Panc1 (cell line): Measurements from ENCODE around the gene DLG2. TPM values are rescaled to one million over a fixed set of nuclear protein-coding genes. Genes with fewer than 3 reads are reported as not detected.

Experiments used
- ATAC-seq: fragments of 200-7000 bp; cut with Tn5 transposase; 2 replicates; pipeline ENCODE4 v1.9.1; 2020; ENCODE audit warnings: mild to moderate bottlenecking, moderate library complexity
- BruUV-seq: library from RNA; stranded (reverse); fragments of 400-500 nt; replicated peaks from 2 replicates; lab custom pipeline; 2021; lab: Mats Ljungman, UMichigan
- CTCF ChIA-PET: fragments of 300-600 bp; sonication (Branson Sonifier 250); formaldehyde crosslinking; loops from one replicate; lab custom pipeline; 2022; ENCODE audit warnings: antibody characterized with exemption; lab: Charles Lee
- POLR2A ChIA-PET: fragments of 300-600 bp; sonication (Branson Sonifier 250); formaldehyde crosslinking; loops from one replicate; lab custom pipeline; 2022; ENCODE audit warnings: antibody characterized with exemption; lab: Charles Lee
- DNase-seq: peaks from one replicate; pipeline ENCODE4 v3.0.0-alpha.2; 2010; ENCODE audit warnings: low read depth, low spot score
- H3K27ac ChIP-seq: 2 replicates; pipeline ENCODE4 v1.5.1; 2011; ENCODE audit warnings: mild to moderate bottlenecking, low read length, inconsistent platforms
- H3K27me3 ChIP-seq: fragments of 200-500 bp; sonication (Bioruptor generic); 2 replicates; pipeline ENCODE4 v1.6.0; 2014; ENCODE audit warnings: low read length, inconsistent platforms; ENCODE audit not compliant: control insufficient read depth, insufficient read depth
- H3K36me3 ChIP-seq: fragments of 200-500 bp; sonication (Bioruptor generic); 2 replicates; pipeline ENCODE4 v1.5.1; 2014; ENCODE audit warnings: inconsistent platforms, mild to moderate bottlenecking, low read length, moderate library complexity; ENCODE audit not compliant: control insufficient read depth, insufficient read depth
- H3K4me1 ChIP-seq: 2 replicates; pipeline ENCODE4 v1.5.1; 2011; ENCODE audit warnings: inconsistent platforms, mild to moderate bottlenecking, low read length, moderate library complexity; ENCODE audit not compliant: control insufficient read depth, insufficient read depth
- H3K4me3 ChIP-seq, 2 experiments: 2 replicates each; pipeline ENCODE4 v1.5.1; 2011 to 2012; ENCODE audit warnings: low read depth in 2 of 2, low read length in 2 of 2, mild to moderate bottlenecking in 2 of 2, inconsistent platforms in 1 of 2, moderate library complexity in 1 of 2
- H3K9me3 ChIP-seq: fragments of 200-500 bp; sonication (Bioruptor generic); 2 replicates; pipeline ENCODE4 v1.5.1; 2014; ENCODE audit warnings: low read depth, mild to moderate bottlenecking, inconsistent platforms, low read length, moderate library complexity; ENCODE audit not compliant: control insufficient read depth, insufficient read depth
- CTCF ChIP-seq: fragments of 450-650 bp; IDR thresholded peaks from 2 replicates; pipeline ENCODE4 v1.5.1; 2017; ENCODE audit warnings: mild to moderate bottlenecking
- POLR2AphosphoS5 ChIP-seq: IDR thresholded peaks from 2 replicates; pipeline ENCODE4 v1.6.1; 2012; ENCODE audit warnings: mild to moderate bottlenecking, low read depth, low read length, moderate library complexity
- REST ChIP-seq, 2 experiments: IDR thresholded peaks; 2 replicates each; pipeline ENCODE4 v1.6.1; 2011 to 2012; ENCODE audit warnings: low read depth in 2 of 2, control low read depth in 1 of 2, low read length in 1 of 2, mild to moderate bottlenecking in 1 of 2, moderate library complexity in 1 of 2; ENCODE audit not compliant: insufficient read depth in 1 of 2
- SIN3A ChIP-seq: IDR thresholded peaks from 2 replicates; pipeline ENCODE4 v1.6.1; 2012; ENCODE audit warnings: low read depth, mild to moderate bottlenecking, low read length, moderate library complexity, borderline replicate concordance; ENCODE audit not compliant: insufficient read depth
- TCF7L2 ChIP-seq: IDR thresholded peaks from 2 replicates; pipeline ENCODE4 v1.6.1; 2011; ENCODE audit warnings: mild to moderate bottlenecking, low read depth, low read length, inconsistent platforms
- in situ Hi-C: cut with HindIII; loops from 2 replicates; pipeline ENCODE4 v1.10.0; 2016; ENCODE audit warnings: low sequenced_read_pairs, low pct_unique_long_range_greater_than_20kb
- intact Hi-C: fragments of 100-400 bp; cut with micrococcal nuclease; formaldehyde crosslinking; loops from one replicate; pipeline ENCODE4 v1.10.0; 2022; ENCODE audit not compliant: unreplicated experiment
- total RNA-seq: library from RNA; stranded (reverse); gene quantifications from one replicate; pipeline ENCODE4 v1.2.1, GENCODE V29; 2021; ENCODE audit not compliant: unreplicated experiment

Gene DLG2
- total RNA-seq, 1 experiment from 2014 or later: 4.2 TPM

GRCh38 chr11:83681031-83681781 is 1945.9 kb downstream of the DLG2 start:
- H3K27me3 ChIP-seq: peaks cover 29% of the 10 kb centered on the region
- no peak for TF ChIP-seq SIN3A
- no peak for TF ChIP-seq CTCF
- TF ChIP-seq REST (IDR thresholded peaks at IDR 0.05; ENCODE audit: insufficient read depth in 1 of 2, low read depth in 2 of 2, low read length in 1 of 2): no peak
- no peak for TF ChIP-seq POLR2AphosphoS5
- TF ChIP-seq TCF7L2: no peak
- H3K36me3 ChIP-seq: no peaks in the 10 kb centered on the region
- POLR2A ChIA-PET: no interaction called here
- H3K27ac ChIP-seq: no peak overlapping the region
- no peaks in the 10 kb centered on the region for H3K9me3 ChIP-seq
- no peak overlapping the region for H3K4me3 ChIP-seq
- no TSS peak for BruUV-seq
- ATAC-seq: no peak
- H3K4me1 ChIP-seq: no peaks in the 10 kb centered on the region
- no peak for DNase-seq
- intact Hi-C loops (no loop called here), in situ Hi-C loops (no loop called here)
- CTCF ChIA-PET: no interaction called here

GRCh38 chr11:83680321-83680720 is 1946.8 kb downstream of the DLG2 start:
- H3K4me1 ChIP-seq: no peaks in the 10 kb centered on the region
- H3K27ac ChIP-seq: no peak overlapping the region
- no peaks in the 10 kb centered on the region for H3K9me3 ChIP-seq
- DNase-seq (no peak), ATAC-seq (no peak)
- H3K36me3 ChIP-seq: no peaks in the 10 kb centered on the region
- POLR2A ChIA-PET: no interaction called here
- no TSS peak for BruUV-seq
- CTCF ChIA-PET: interaction anchor here (0.5 kb wide), 1 partner anchor 387 kb away, joined by 3 read pairs; no protein-coding TSS in a partner anchor
- TF ChIP-seq SIN3A (no peak), TCF7L2 (no peak), CTCF (no peak), POLR2AphosphoS5 (no peak)
- H3K27me3 ChIP-seq: peaks cover 29% of the 10 kb centered on the region
- H3K4me3 ChIP-seq: no peak overlapping the region
- in situ Hi-C loops: no loop called here
- intact Hi-C loops: no loop called here
